Measurements from ENCODE around the gene EGFL8. TPM values are rescaled to one million over a fixed set of nuclear protein-coding genes. Genes with fewer than 3 reads are reported as not detected.
A peak's percentile ranks its signal among the peaks of the same experiment; 100 is the strongest.

EGFL8 gene
- total RNA-seq, 1 donor from 2014 or later = 9.2 TPM

- no peaks in the 10 kb centered on the region for H3K9me3 ChIP-seq (replicated peaks)
- H3K36me3 ChIP-seq = peaks cover 37% of the 10 kb centered on the region
- peak; percentile 98 for DNase-seq
- H3K27me3 ChIP-seq (ENCODE audit: low read depth) = no peaks in the 10 kb centered on the region
- H3K27ac ChIP-seq (replicated peaks) = peak within 1 kb of the TSS; percentile 93
- H3K4me3 ChIP-seq = peak within 1 kb of the TSS; percentile 84
- H3K4me1 ChIP-seq = peaks cover 47% of the 10 kb centered on the region
- no peak for TF ChIP-seq CTCF (IDR thresholded peaks at IDR 0.05; ENCODE audit: borderline replicate concordance)
- intact Hi-C loops (cut with micrococcal nuclease) = no loop called here
These were observed 36.4 kb upstream of the EGFL8 start, which contains the start of gene ATF6B for GRCh38 chr6:32127717-32128592. ATF6B (minus strand) TSS chr6:32128246; CDS start chr6:32128207, 39 bp downstream.

GRCh38 chr6:32128751-32129296, 35.6 kb upstream of the EGFL8 start:
- TF ChIP-seq CTCF (IDR thresholded peaks at IDR 0.05; ENCODE audit: borderline replicate concordance) = no peak
- Histone ChIP-seq H3K27ac (replicated peaks) (peak overlapping the region; percentile 93), H3K27me3 (ENCODE audit: low read depth) (peaks cover 4% of the 10 kb centered on the region), H3K9me3 (replicated peaks) (no peaks in the 10 kb centered on the region), H3K36me3 (peaks cover 29% of the 10 kb centered on the region), H3K4me3 (peak overlapping the region; percentile 84), H3K4me1 (peaks cover 47% of the 10 kb centered on the region)
- no peak for DNase-seq
- intact Hi-C loops (cut with micrococcal nuclease) = no loop called here

GRCh38 chr6:32129297-32130088, 34.9 kb upstream of the EGFL8 start:
- DNase-seq = no peak
- H3K4me1 ChIP-seq = peaks cover 47% of the 10 kb centered on the region
- H3K27ac ChIP-seq (replicated peaks) = peak overlapping the region; percentile 93
- no peaks in the 10 kb centered on the region for H3K9me3 ChIP-seq (replicated peaks)
- no peak for TF ChIP-seq CTCF (IDR thresholded peaks at IDR 0.05; ENCODE audit: borderline replicate concordance)
- H3K27me3 ChIP-seq (ENCODE audit: low read depth) = peaks cover 7% of the 10 kb centered on the region
- peaks cover 22% of the 10 kb centered on the region for H3K36me3 ChIP-seq
- intact Hi-C loops (cut with micrococcal nuclease) = no loop called here
- H3K4me3 ChIP-seq = peak overlapping the region; percentile 84

GRCh38 chr6:32131439-32131948, 32.9 kb upstream of the EGFL8 start:
- intact Hi-C loops (cut with micrococcal nuclease) = no loop called here
- no peaks in the 10 kb centered on the region for H3K9me3 ChIP-seq (replicated peaks)
- H3K36me3 ChIP-seq = peaks cover 2% of the 10 kb centered on the region
- no peak overlapping the region for H3K27ac ChIP-seq (replicated peaks)
- TF ChIP-seq CTCF (IDR thresholded peaks at IDR 0.05; ENCODE audit: borderline replicate concordance) = no peak
- no peak overlapping the region for H3K4me3 ChIP-seq
- peaks cover 7% of the 10 kb centered on the region for H3K27me3 ChIP-seq (ENCODE audit: low read depth)
- peaks cover 38% of the 10 kb centered on the region for H3K4me1 ChIP-seq
- no peak for DNase-seq

GRCh38 chr6:32132110-32132509, 32.3 kb upstream of the EGFL8 start:
- intact Hi-C loops (cut with micrococcal nuclease) = no loop called here

More at GRCh38 chr6:32132110-32132509, 32.3 kb upstream of the EGFL8 start:
- Histone ChIP-seq H3K9me3 (replicated peaks) (no peaks in the 10 kb centered on the region), H3K4me1 (peaks cover 31% of the 10 kb centered on the region), H3K27me3 (ENCODE audit: low read depth) (peaks cover 7% of the 10 kb centered on the region), H3K27ac (replicated peaks) (no peak overlapping the region), H3K36me3 (no peaks in the 10 kb centered on the region), H3K4me3 (no peak overlapping the region)
- DNase-seq = no peak
- TF ChIP-seq CTCF (IDR thresholded peaks at IDR 0.05; ENCODE audit: borderline replicate concordance) = no peak
